Retinal pigment epithelial cell (primary cell): Measurements from ENCODE around the gene HMOX1.
"Not testable (repeated sequence)": the region's sequence is repeated elsewhere in the genome, so short reads cannot be mapped to it uniquely, and the experiment has no call there.

Source experiments
- DNase-seq: peaks from one replicate; pipeline ENCODE4 v3.0.0-alpha.2; 2010; ENCODE audit warnings: low read depth
- H3K4me3 ChIP-seq: 2 replicates; pipeline ENCODE4 v1.5.1; 2011; ENCODE audit warnings: mild to moderate bottlenecking, low read length, control low read depth, moderate library complexity
- TF ChIP-seq, protein P1 (sequence below): conservative IDR thresholded peaks from 2 replicates; pipeline ENCODE4 v1.5.1; 2011; ENCODE audit warnings: low read depth, low read length, control low read depth, inconsistent platforms

The HMOX1 gene

DNA sequence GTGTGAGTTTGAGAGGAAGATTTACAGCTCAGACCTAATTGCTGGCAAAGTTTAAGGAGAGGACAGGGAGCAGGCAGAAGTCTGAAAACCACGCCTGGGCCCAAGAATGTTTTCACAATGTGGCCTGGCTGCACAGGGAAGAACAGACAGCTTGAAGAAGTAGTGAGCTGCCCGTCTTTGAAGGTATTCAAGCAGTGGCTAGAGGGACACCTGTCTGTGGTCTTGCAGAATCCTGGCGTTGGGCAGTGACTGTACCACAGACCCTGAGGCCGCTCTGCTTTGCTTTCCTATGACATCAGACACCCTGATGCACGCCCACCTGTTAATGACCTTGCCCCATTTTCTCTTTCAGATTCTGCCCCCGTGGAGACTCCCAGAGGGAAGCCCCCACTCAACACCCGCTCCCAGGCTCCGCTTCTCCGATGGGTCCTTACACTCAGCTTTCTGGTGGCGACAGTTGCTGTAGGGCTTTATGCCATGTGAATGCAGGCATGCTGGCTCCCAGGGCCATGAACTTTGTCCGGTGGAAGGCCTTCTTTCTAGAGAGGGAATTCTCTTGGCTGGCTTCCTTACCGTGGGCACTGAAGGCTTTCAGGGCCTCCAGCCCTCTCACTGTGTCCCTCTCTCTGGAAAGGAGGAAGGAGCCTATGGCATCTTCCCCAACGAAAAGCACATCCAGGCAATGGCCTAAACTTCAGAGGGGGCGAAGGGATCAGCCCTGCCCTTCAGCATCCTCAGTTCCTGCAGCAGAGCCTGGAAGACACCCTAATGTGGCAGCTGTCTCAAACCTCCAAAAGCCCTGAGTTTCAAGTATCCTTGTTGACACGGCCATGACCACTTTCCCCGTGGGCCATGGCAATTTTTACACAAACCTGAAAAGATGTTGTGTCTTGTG is 12.5 kb downstream of the HMOX1 start:
- no peak for DNase-seq
- H3K4me3 ChIP-seq: no peak overlapping the region
- TF ChIP-seq, protein P1, sequence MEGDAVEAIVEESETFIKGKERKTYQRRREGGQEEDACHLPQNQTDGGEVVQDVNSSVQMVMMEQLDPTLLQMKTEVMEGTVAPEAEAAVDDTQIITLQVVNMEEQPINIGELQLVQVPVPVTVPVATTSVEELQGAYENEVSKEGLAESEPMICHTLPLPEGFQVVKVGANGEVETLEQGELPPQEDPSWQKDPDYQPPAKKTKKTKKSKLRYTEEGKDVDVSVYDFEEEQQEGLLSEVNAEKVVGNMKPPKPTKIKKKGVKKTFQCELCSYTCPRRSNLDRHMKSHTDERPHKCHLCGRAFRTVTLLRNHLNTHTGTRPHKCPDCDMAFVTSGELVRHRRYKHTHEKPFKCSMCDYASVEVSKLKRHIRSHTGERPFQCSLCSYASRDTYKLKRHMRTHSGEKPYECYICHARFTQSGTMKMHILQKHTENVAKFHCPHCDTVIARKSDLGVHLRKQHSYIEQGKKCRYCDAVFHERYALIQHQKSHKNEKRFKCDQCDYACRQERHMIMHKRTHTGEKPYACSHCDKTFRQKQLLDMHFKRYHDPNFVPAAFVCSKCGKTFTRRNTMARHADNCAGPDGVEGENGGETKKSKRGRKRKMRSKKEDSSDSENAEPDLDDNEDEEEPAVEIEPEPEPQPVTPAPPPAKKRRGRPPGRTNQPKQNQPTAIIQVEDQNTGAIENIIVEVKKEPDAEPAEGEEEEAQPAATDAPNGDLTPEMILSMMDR: no peak

DNA sequence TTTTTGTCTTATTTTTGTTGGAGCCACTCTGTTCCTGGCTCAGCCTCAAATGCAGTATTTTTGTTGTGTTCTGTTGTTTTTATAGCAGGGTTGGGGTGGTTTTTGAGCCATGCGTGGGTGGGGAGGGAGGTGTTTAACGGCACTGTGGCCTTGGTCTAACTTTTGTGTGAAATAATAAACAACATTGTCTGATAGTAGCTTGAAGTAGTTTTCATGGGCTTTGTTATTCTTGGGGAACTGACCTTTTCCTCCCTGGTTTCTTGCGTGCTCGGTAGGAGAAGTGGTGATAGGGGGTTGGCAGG is 13.1 kb downstream of the HMOX1 start:
- no peak for DNase-seq
- TF ChIP-seq, protein P1: no peak
- H3K4me3 ChIP-seq: no peak overlapping the region

DNA sequence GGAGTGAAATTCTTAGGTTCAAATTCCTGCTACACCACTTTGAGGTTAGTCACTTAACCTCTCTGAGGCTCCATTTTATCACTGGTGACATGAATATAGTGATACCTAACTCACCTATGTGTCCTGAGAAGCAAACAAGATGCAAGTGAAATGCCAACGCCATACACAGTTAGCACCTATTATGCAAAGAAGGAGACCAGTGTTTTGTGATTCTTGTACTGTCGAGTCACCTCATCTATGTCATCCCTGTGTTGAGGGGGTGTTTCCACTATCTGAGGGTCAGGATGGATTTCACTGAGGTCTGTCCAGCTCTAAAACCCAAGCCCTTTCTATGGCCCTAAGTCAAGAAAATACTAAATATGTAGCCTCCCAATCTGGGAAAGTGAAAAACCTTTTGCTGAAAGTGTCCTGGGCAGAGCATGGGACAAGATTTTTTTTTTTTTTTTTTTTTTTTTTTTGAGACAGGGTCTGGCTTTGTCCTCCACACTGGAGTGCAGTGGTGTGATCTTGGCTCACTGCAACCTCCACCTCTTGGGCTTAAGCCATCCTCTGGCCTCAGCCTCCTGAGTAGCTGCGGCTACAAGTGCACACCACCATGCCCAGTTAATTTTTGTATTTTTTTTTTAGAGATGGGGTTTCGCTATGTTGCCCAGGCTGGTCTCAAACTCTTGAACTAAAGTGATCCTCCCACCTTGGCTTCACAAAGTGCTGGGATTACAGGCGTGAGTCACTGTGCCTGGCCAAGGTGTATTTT is 14.1 kb downstream of the HMOX1 start:
- TF ChIP-seq, protein P1: no peak

DNA sequence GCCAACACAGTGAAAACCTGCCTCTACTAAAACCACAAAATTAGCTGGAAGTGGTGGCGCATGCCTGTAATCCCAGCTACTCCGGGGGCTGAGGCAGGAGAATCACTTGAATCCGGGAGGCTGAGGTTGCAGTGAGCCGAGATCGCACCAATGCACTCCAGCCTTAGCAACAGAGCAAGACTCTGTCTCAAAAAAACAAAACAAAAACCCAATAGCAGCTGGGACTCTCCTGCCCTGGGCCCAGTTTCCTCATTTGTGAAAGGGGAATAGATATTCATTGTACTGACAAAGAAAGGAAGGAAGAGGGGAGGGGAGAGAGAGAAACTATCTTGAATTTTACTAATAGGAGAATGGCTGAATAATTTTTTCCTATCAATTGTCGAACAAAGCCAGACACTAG is 15.7 kb downstream of the HMOX1 start:
- DNase-seq, H3K4me3 ChIP-seq: not testable (repeated sequence)

More for the DNA sequence above, 14.1 kb downstream of the HMOX1 start:
- no peak overlapping the region for H3K4me3 ChIP-seq
- no peak for DNase-seq

DNA sequence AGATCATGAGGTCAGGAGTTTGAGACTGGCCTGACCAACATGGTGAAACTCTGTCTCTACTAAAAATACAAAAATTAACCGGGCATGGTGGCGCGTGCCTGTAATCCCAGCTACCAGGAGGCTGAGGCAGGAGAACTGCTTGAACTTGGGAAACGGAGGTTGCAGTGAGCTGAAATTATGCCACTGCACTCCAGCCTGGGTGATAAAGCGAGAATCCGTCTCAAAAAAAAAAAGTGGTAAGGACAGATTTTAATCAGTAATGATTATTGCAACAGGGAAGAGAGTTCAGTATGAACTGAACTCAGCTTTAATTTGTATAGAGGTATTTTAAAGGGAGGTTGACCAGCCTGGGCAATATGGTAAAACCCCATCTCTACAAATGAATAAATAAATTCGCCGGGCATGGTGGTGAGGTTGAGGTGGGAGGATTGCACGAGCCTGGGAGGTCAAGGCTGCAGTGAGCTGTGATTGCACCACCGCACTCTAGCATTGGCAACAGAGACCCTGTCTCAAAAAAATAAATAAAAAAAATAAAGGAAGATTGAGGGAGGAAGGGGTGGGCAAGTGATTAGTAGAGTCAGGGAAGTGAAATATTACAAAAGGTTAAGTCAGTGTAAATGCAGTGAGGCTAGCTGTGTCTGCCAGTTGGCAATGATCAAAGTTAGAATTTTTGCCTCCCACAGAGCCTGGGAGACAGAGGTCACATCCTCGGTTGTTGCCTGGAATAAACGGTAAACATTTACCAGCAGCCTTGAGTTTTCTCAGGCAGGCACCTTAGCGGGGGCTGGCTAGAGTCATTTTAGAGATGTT is 16.4 kb downstream of the HMOX1 start:
- no peak for DNase-seq

DNA sequence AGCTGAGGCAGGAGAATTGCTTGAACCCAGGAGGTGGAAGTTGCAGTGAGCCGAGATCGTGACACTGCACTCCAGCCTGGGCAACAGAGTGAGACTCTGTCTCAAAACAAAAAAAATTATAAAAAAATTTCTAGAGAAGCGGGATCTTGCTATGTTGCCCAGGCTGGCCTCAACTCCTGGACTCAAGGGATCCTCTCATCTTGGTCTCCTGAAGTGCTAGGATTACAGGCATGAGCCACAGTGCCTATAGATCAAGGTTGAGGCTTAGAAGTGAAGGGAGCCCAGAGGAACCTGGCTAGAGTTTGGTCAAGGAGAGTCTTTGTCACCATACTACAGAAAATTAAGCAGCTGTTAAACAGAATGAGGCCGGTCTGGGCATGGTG is 17.7 kb downstream of the HMOX1 start:
- TF ChIP-seq, protein P1: no peak
- H3K4me3 ChIP-seq: no peak overlapping the region
- no peak for DNase-seq

More for the DNA sequence above, 16.4 kb downstream of the HMOX1 start:
- TF ChIP-seq, protein P1: no peak
- H3K4me3 ChIP-seq: no peak overlapping the region

DNA sequence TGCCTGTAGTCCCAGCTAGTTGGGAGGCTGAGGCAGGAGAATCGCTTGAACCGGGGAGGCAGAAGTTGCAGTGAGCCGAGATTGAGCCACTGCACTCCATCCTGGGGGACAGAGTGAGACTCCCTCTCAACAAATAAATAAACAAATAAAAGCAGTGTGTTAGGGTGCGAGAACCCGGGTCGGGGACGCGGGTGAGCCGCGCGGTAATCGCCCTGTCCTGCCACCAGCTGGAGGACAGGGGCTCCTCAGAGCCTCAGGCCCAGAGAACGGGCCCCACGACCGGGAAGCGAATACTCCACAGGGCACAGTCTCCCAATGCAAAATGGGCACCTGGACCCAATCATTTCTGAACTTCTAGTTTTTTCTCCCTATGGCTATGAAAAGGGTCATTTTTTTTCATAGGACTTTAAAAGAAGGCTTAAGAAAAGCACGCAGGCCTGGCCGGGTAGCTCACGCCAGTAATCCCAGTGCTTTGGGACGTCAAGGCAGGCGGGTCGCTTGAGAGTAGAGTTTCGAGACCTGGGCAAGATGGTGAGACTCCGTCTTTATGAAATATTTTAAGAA is 18.3 kb downstream of the HMOX1 start:
- DNase-seq: no peak

More for the DNA sequence above, 18.3 kb downstream of the HMOX1 start:
- peak overlapping the region; percentile 93 for H3K4me3 ChIP-seq
- TF ChIP-seq, protein P1: no peak
